ENCODE measurements around the gene PTCH2.

GRCh38 chr1:44826375-44827196 lies 16.5 kb downstream of the PTCH2 start:
- TF ChIP-seq, protein P1, sequence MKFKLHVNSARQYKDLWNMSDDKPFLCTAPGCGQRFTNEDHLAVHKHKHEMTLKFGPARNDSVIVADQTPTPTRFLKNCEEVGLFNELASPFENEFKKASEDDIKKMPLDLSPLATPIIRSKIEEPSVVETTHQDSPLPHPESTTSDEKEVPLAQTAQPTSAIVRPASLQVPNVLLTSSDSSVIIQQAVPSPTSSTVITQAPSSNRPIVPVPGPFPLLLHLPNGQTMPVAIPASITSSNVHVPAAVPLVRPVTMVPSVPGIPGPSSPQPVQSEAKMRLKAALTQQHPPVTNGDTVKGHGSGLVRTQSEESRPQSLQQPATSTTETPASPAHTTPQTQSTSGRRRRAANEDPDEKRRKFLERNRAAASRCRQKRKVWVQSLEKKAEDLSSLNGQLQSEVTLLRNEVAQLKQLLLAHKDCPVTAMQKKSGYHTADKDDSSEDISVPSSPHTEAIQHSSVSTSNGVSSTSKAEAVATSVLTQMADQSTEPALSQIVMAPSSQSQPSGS (CRISPR knock-in tag; IDR thresholded peaks at IDR 0.05; ENCODE audit: borderline replicate concordance, low read depth): no peak
- no peak for TF ChIP-seq CTCF (IDR thresholded peaks at IDR 0.05)
- TF ChIP-seq E2F5 (CRISPR knock-in tag; IDR thresholded peaks at IDR 0.05): no peak
- no peak for TF ChIP-seq ZNF232 (CRISPR knock-in tag; IDR thresholded peaks at IDR 0.05)
- TF ChIP-seq, protein P2, sequence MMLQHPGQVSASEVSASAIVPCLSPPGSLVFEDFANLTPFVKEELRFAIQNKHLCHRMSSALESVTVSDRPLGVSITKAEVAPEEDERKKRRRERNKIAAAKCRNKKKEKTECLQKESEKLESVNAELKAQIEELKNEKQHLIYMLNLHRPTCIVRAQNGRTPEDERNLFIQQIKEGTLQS (CRISPR knock-in tag; conservative IDR thresholded peaks at IDR 0.05): no peak
- TF ChIP-seq SP1 (CRISPR knock-in tag; conservative IDR thresholded peaks at IDR 0.05): no peak
- no peak for TF ChIP-seq NR2C2 (CRISPR knock-in tag; IDR thresholded peaks at IDR 0.05)
- no peak for TF ChIP-seq ZNF281 (CRISPR knock-in tag; IDR thresholded peaks at IDR 0.05)

All from WTC11 (cell line).